ENCODE measurements around the gene NARS2. TPM values are rescaled to one million over a fixed set of nuclear protein-coding genes. Genes with fewer than 3 reads are reported as not detected.

Gene NARS2
- total RNA-seq, 1 donor from 2014 or later: 11.6 TPM

DNA sequence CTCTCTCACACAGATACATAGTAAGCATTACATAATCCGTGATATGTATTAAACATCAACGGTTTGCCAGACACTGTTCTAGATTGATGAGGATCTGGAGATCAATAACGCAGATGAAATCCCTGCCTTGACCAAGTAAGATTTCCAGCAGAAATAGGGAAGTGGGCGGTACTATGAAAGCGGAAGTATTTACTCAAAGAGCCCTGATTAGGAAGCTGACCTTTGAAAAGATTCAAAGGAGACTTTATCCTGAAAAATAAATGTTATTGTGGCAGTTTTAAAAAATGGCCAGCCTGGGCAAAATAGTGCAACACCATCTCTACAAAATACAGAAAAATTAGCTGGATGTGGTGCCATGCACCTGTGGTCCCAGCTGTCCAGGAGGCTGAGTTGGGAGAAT, 183.9 kb downstream of the NARS2 start:
- Mint-ChIP-seq H3K27me3 (ENCODE audit: unreplicated experiment) (no peaks in the 10 kb centered on the region), H3K27ac (ENCODE audit: unreplicated experiment) (no peak overlapping the region)

DNA sequence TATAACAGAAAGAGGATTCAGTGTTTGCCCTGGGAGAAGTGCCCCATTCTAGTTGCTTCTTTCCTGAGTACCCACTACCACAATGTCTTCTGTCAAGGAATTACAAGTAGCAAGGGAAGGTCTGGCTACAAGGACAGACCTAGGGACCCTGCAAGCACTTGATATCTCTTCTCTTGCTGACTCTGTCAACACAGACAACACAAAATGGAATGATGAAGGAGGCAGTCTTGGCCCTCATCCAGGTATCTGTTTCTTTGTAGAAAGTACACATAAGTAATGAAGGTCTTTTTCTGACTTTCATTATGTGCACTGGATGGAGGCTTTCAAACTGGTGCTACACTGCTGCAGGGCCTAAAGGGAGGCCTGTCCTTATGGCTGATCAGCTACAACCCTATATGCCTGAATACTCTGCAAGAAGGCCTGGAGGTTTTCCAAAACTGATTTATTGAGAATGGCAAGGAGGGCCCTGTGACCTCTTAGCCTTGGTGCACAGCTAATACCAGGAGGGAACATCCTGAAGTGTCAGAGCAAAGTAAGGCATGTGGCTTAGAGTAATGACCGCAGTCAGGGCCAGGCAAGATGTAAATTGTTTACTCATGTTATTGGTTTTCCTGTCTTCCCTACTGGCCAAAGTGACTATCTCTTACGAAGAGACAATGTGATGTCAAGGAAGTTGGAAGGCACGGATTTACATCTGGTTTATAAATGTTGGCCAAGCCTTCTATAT, 188.3 kb downstream of the NARS2 start:
- peaks cover 16% of the 10 kb centered on the region for H3K36me3 Mint-ChIP-seq (ENCODE audit: unreplicated experiment)
- no peak overlapping the region for H3K27ac Mint-ChIP-seq (ENCODE audit: unreplicated experiment)
- H3K27me3 Mint-ChIP-seq (ENCODE audit: unreplicated experiment): no peaks in the 10 kb centered on the region
- peaks cover 7% of the 10 kb centered on the region for H3K4me1 Mint-ChIP-seq (ENCODE audit: unreplicated experiment)
- no peak for DNase-seq (ENCODE audit: extremely low spot score, unreplicated experiment)
- no peak overlapping the region for H3K4me3 Mint-ChIP-seq (ENCODE audit: unreplicated experiment)
- TF ChIP-seq, protein P1, sequence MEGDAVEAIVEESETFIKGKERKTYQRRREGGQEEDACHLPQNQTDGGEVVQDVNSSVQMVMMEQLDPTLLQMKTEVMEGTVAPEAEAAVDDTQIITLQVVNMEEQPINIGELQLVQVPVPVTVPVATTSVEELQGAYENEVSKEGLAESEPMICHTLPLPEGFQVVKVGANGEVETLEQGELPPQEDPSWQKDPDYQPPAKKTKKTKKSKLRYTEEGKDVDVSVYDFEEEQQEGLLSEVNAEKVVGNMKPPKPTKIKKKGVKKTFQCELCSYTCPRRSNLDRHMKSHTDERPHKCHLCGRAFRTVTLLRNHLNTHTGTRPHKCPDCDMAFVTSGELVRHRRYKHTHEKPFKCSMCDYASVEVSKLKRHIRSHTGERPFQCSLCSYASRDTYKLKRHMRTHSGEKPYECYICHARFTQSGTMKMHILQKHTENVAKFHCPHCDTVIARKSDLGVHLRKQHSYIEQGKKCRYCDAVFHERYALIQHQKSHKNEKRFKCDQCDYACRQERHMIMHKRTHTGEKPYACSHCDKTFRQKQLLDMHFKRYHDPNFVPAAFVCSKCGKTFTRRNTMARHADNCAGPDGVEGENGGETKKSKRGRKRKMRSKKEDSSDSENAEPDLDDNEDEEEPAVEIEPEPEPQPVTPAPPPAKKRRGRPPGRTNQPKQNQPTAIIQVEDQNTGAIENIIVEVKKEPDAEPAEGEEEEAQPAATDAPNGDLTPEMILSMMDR (IDR thresholded peaks at IDR 0.05): no peak
- H3K9me3 Mint-ChIP-seq (ENCODE audit: unreplicated experiment): peaks cover 8% of the 10 kb centered on the region

More for the DNA sequence above, 183.9 kb downstream of the NARS2 start:
- no peak overlapping the region for H3K4me3 Mint-ChIP-seq (ENCODE audit: unreplicated experiment)
- TF ChIP-seq, protein P1 (IDR thresholded peaks at IDR 0.05): no peak
- no peaks in the 10 kb centered on the region for H3K4me1 Mint-ChIP-seq (ENCODE audit: unreplicated experiment)
- peaks cover 3% of the 10 kb centered on the region for H3K36me3 Mint-ChIP-seq (ENCODE audit: unreplicated experiment)
- no peaks in the 10 kb centered on the region for H3K9me3 Mint-ChIP-seq (ENCODE audit: unreplicated experiment)
- no peak for DNase-seq (ENCODE audit: extremely low spot score, unreplicated experiment)

Other genes with a start within 250 kb of the NARS2 start
- 11.4 TPM in 2 replicates for gene GAB2, start 157.0 kb downstream of the NARS2 start, total RNA-seq

All from osteocyte (in vitro differentiated cells).